ENCODE data around the gene SH2D6.

DNA sequence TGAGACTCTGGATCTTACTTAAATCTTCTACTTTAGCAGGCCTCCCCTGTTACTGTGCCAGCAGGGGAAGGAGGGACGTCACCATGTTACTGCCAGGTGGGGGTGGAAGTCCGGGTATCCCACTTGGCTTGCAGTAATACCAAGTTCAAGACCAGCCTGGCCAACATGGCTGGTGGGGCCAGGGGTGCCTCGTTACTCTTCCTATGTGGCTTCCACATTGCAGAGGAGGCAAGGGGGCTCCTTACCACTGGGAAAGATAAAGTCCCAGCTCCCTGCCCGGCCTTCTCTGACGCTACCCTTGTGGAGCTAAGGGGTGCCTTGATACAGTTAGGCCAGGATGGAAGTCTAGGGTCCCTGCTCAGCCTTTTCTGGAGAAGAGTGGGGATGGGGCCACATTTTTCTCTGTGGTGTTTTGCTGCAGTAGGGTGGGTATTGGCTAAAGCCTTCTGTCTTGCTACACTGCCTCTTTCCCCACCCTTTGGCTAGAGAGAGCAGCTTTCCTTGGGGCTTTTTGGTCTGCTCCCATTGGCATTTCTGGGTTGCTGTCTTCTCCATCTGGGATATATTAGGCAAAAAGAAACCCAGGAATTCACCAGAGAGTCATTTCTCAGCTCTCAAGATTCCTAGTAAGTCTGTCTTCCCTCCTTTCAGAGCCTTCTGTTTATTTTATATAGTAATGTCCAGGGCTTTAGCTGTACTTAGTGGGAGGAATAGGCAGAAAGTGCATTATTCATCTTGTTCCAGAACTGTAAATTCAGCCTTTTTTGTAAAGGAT, 42.0 kb upstream of the SH2D6 start:
- TF ChIP-seq POLR2A (IDR thresholded peaks at IDR 0.05), result no peak
- TF ChIP-seq, protein P1, sequence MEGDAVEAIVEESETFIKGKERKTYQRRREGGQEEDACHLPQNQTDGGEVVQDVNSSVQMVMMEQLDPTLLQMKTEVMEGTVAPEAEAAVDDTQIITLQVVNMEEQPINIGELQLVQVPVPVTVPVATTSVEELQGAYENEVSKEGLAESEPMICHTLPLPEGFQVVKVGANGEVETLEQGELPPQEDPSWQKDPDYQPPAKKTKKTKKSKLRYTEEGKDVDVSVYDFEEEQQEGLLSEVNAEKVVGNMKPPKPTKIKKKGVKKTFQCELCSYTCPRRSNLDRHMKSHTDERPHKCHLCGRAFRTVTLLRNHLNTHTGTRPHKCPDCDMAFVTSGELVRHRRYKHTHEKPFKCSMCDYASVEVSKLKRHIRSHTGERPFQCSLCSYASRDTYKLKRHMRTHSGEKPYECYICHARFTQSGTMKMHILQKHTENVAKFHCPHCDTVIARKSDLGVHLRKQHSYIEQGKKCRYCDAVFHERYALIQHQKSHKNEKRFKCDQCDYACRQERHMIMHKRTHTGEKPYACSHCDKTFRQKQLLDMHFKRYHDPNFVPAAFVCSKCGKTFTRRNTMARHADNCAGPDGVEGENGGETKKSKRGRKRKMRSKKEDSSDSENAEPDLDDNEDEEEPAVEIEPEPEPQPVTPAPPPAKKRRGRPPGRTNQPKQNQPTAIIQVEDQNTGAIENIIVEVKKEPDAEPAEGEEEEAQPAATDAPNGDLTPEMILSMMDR (IDR thresholded peaks at IDR 0.05 in 8 of 11, conservative IDR thresholded peaks at IDR 0.05 in 3 of 11), result no peak
